RWPE1 (cell line): ENCODE results near the gene ATE1.
A peak's percentile ranks its signal among the peaks of the same experiment; 100 is the strongest.

Source experiments
- CTCF ChIA-PET: fragments of 350-600 bp; sonication (Branson Sonifier 250); formaldehyde crosslinking; extraction: SDS; loops from one replicate; lab custom pipeline; 2021; lab: Yijun Ruan, JAX
- POLR2A ChIA-PET: fragments of 400-600 bp; formaldehyde crosslinking; extraction: SDS; loops from one replicate; lab custom pipeline; 2020; ENCODE audit warnings: antibody characterized with exemption; ENCODE audit not compliant: low non-redundant PET; lab: Yijun Ruan, JAX
- DNase-seq: peaks from one replicate; pipeline ENCODE4 v3.0.0; 2012; ENCODE audit warnings: low spot score
- H3K27ac ChIP-seq: fragments of 450-650 bp; 2 replicates; pipeline ENCODE4 v1.5.1; 2017
- CTCF ChIP-seq: fragments of 450-650 bp; conservative IDR thresholded peaks from 2 replicates; pipeline ENCODE4 v1.5.1; 2017; ENCODE audit warnings: low read depth, mild to moderate bottlenecking

ATE1 gene

DNA sequence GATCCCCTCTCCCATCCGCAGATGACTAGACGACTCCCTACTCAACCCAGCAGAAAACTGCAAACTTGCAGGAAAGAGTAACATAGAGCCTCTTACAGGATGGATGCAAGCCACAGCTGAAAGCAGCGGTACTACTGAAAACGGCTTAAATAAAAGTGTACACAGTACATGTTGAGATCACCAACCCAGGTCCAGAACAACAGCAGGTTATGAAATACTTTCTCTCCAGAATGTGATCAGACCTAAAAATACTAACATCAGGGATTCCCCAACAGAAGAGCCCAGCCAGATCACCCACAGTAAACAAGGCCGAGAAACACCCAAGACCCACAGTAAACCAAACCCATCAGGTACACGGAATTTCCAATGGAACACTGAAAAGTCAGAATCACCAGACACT, 13.2 kb downstream of the ATE1 start:
- TF ChIP-seq CTCF = no peak
- DNase-seq = no peak
- POLR2A ChIA-PET = no interaction called here
- H3K27ac ChIP-seq = no peak overlapping the region
- CTCF ChIA-PET = interaction anchor here (1.8 kb wide), 1 partner anchor 14 kb away, joined by 5 read pairs; no protein-coding TSS in a partner anchor

GRCh38 chr10:121911421-121911697, 16.5 kb downstream of the ATE1 start:
- ChIA-PET POLR2A (no interaction called here), CTCF (interaction anchor here (0.5 to 1.1 kb wide), 3 partner anchors 11 to 674 kb away, joined by 3 to 7 read pairs (median 3); no protein-coding TSS in a partner anchor)
- no peak overlapping the region for H3K27ac ChIP-seq
- DNase-seq = no peak
- no peak for TF ChIP-seq CTCF

DNA sequence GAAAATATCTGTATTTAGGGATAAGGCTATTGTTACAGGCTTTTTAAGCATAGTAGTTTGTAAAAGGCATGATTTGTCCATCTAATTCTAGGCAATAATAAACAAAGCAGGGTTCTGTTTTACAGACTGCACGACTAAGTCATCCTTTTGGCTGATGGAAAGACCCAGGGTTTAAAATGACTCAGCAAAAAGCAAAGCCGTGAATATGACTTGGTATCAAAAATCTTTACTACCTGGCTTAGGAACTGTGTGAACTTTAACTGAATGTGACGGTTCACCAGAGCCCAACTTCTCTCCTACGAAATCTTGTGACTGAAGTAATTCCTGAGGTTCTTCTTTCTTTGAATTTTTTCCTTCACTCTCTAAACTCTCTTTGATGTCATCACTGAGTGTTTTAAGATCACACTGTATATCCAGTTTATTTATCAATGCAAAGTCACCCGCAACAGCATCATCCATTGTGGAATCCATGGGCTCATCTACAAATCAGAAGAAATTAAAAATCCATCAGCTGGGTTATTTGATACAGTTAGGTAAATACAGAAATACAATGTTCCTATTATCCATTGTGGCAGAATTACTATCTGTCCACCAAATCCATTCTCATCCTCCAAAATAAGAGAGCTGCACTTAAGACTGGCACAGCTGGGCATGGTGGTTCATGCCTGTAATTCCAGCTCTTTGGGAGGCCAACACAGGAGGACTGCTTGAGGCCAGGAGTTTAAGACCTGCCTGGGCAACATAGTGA, 17.0 kb downstream of the ATE1 start:
- ChIA-PET POLR2A (no interaction called here), CTCF (interaction anchor here (0.5 to 1.1 kb wide), 3 partner anchors 10 to 674 kb away, joined by 3 to 7 read pairs (median 3); no protein-coding TSS in a partner anchor)
- TF ChIP-seq CTCF = no peak
- no peak for DNase-seq
- no peak overlapping the region for H3K27ac ChIP-seq

DNA sequence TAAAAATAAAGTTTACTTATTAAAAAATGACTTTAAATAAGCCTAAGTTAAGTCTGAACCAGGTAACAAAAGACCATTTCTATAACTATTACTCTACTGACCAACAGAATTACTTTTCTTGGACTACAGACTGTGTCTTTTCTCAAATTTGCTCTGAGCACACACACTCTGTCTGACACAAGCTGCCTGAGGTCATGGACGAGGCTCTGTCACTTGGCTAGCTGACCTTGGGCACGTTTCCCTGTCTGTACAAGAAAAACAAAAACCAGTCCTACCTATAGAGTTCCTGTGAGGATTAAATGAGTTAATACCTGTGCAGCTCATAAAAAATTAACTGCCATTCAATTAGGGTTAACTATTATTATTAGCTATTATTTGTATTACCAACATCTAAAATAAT, 22.9 kb downstream of the ATE1 start:
- CTCF ChIA-PET = interaction anchor here (0.6 kb wide), 1 partner anchor 1013 kb away, joined by 8 read pairs; no protein-coding TSS in a partner anchor
- TF ChIP-seq CTCF = no peak
- POLR2A ChIA-PET = interaction anchor here (0.7 kb wide), 1 partner anchor 31 kb away, joined by 9 read pairs; no protein-coding TSS in a partner anchor
- no peak for DNase-seq
- no peak overlapping the region for H3K27ac ChIP-seq

- peak; percentile 67 for DNase-seq
- POLR2A ChIA-PET = no interaction called here
- peak; percentile 78 for TF ChIP-seq CTCF
- no peak overlapping the region for H3K27ac ChIP-seq
- CTCF ChIA-PET = interaction anchor here (0.6 to 2.2 kb wide), 22 partner anchors 9 to 1477 kb away, joined by 3 to 24 read pairs (median 3); partner anchors contain the start of gene ATE1
These were observed 27.2 kb downstream of the ATE1 start for GRCh38 chr10:121900443-121901174.

GRCh38 chr10:121899727-121900126, 28.1 kb downstream of the ATE1 start:
- H3K27ac ChIP-seq = no peak overlapping the region
- no peak for TF ChIP-seq CTCF
- no peak for DNase-seq
- POLR2A ChIA-PET = no interaction called here
- CTCF ChIA-PET = interaction anchor here (0.7 to 2.2 kb wide), 4 partner anchors 12 to 260 kb away, joined by 3 to 24 read pairs (median 5); no protein-coding TSS in a partner anchor
